Endothelial cell of umbilical vein (primary cell): ENCODE measurements around the gene PTPRT. TPM values are rescaled to one million over a fixed set of nuclear protein-coding genes. Genes with fewer than 3 reads are reported as not detected.

Experiments
- BruUV-seq: library from RNA; stranded (reverse); fragments of 400-500 nt; replicated peaks from 2 replicates; lab custom pipeline; 2021; lab: Mats Ljungman, UMichigan
- CTCF ChIA-PET: fragments of 300-600, 350-600 bp; sonication (Branson Sonifier 250); formaldehyde crosslinking; loops from one replicate; lab custom pipeline; 2021; ENCODE audit warnings: antibody characterized with exemption, inconsistent platforms; lab: Charles Lee
- POLR2A ChIA-PET: fragments of 300-600, 350-600 bp; sonication (Branson Sonifier 250); formaldehyde crosslinking; loops from one replicate; lab custom pipeline; 2021; ENCODE audit warnings: antibody characterized with exemption, inconsistent platforms; lab: Charles Lee
- DNase-seq: peaks from one replicate; pipeline ENCODE4 v3.0.0-alpha.2; 2011; ENCODE audit warnings: low read depth, low spot score
- FAIRE-seq: peaks from 2 replicates; lab custom pipeline; 2011; peaks lifted over from hg19 to GRCh38; lab: Jason Lieb, UNC
- H2AFZ ChIP-seq: 2 replicates; pipeline ENCODE4 v1.6.0; 2012; ENCODE audit warnings: low read depth, low read length, control low read depth, inconsistent platforms
- H3K27ac ChIP-seq: 2 replicates; pipeline ENCODE4 v1.5.1; 2011; ENCODE audit warnings: low read depth, mild to moderate bottlenecking, control low read depth, low read length, moderate library complexity; ENCODE audit not compliant: insufficient read depth
- H3K27me3 ChIP-seq, 2 experiments: 2 replicates each; pipeline versions ENCODE4 v1.6.0 to v1.6.1; 2011; ENCODE audit warnings: low read length in 2 of 2, mixed read lengths in 1 of 2; ENCODE audit not compliant: control insufficient read depth in 2 of 2, insufficient read depth in 2 of 2
- H3K36me3 ChIP-seq, 2 experiments: 2 replicates in 1 of 2; 3 replicates in 1 of 2; pipeline ENCODE4 v1.5.1; 2011; ENCODE audit warnings: low read length in 2 of 2, mild to moderate bottlenecking in 1 of 2, moderate library complexity in 1 of 2; ENCODE audit not compliant: control insufficient read depth in 2 of 2, insufficient read depth in 2 of 2; ENCODE audit errors: extremely low read depth in 1 of 2
- H3K4me1 ChIP-seq: 3 replicates; pipeline ENCODE4 v1.5.1; 2011; ENCODE audit warnings: mild to moderate bottlenecking, low read length; ENCODE audit not compliant: control insufficient read depth, insufficient read depth; ENCODE audit errors: extremely low read depth
- H3K4me2 ChIP-seq: 2 replicates; pipeline ENCODE4 v1.6.1; 2011; ENCODE audit warnings: low read length, control low read depth, mixed read lengths; ENCODE audit not compliant: insufficient read depth
- H3K4me3 ChIP-seq, 3 experiments: fragments of 200-600 bp in 1 of 3; sonication (generic), shearing (Covaris generic) in 1 of 3; replicated peaks in 1 of 3; 2 replicates each; pipeline ENCODE4 v1.5.1; 2011 to 2016; ENCODE audit warnings: control low read depth in 3 of 3, low read length in 3 of 3, mild to moderate bottlenecking in 2 of 3, inconsistent platforms in 1 of 3, low read depth in 1 of 3, moderate library complexity in 1 of 3; ENCODE audit not compliant: insufficient read depth in 1 of 3
- H3K79me2 ChIP-seq: 2 replicates; pipeline ENCODE4 v1.6.0; 2012; ENCODE audit warnings: low read length, inconsistent platforms; ENCODE audit not compliant: control insufficient read depth, insufficient read depth
- H3K9ac ChIP-seq: replicated peaks from 2 replicates; pipeline ENCODE3; 2011; ENCODE audit warnings: low read length, control low read depth; ENCODE audit not compliant: insufficient read depth; ENCODE audit errors: extremely low read depth
- H3K9me1 ChIP-seq: replicated peaks from 3 replicates; pipeline ENCODE4 v1.6.0; 2011; ENCODE audit warnings: mild to moderate bottlenecking, low read length; ENCODE audit not compliant: control insufficient read depth, insufficient read depth; ENCODE audit errors: extremely low read depth
- H3K9me3 ChIP-seq: replicated peaks from 2 replicates; pipeline ENCODE4 v1.5.1; 2012; ENCODE audit warnings: low read length, inconsistent platforms; ENCODE audit not compliant: control insufficient read depth, insufficient read depth
- H4K20me1 ChIP-seq: replicated peaks from 2 replicates; pipeline ENCODE3; 2011; ENCODE audit warnings: mild to moderate bottlenecking, low read length; ENCODE audit not compliant: control insufficient read depth, insufficient read depth; ENCODE audit errors: extremely low read depth
- EZH2 ChIP-seq: IDR thresholded peaks from 2 replicates; pipeline ENCODE4 v1.6.1; 2012; ENCODE audit warnings: borderline replicate concordance, low read depth, mild to moderate bottlenecking, moderate library complexity, low read length, inconsistent platforms; ENCODE audit not compliant: severe bottlenecking
- FOS ChIP-seq: IDR thresholded peaks from 2 replicates; pipeline ENCODE4 v1.6.1; 2011; ENCODE audit warnings: mild to moderate bottlenecking, low read length, moderate library complexity, borderline replicate concordance; ENCODE audit not compliant: insufficient read depth
- GATA2 ChIP-seq: IDR thresholded peaks from 2 replicates; pipeline ENCODE4 v1.7.0; 2011; ENCODE audit warnings: low read depth, mild to moderate bottlenecking, moderate library complexity, mixed read lengths, low read length; ENCODE audit not compliant: insufficient read length, insufficient read depth
- JUN ChIP-seq: IDR thresholded peaks from 2 replicates; pipeline ENCODE4 v1.6.1; 2011; ENCODE audit warnings: borderline replicate concordance, low read depth; ENCODE audit not compliant: insufficient read length, insufficient read depth
- MYC ChIP-seq: IDR thresholded peaks from one replicate; pipeline ENCODE4 v1.6.1; 2011; ENCODE audit warnings: mild to moderate bottlenecking, low read depth, low read length
- POLR2A ChIP-seq: IDR thresholded peaks from 2 replicates; pipeline ENCODE4 v1.6.1; 2012; ENCODE audit warnings: low read depth, mild to moderate bottlenecking, control low read depth, low read length
- POLR2AphosphoS5 ChIP-seq: IDR thresholded peaks from 2 replicates; pipeline ENCODE4 v1.6.1; 2012; ENCODE audit warnings: low read depth, mild to moderate bottlenecking, control low read depth, low read length, moderate library complexity; ENCODE audit not compliant: insufficient read depth
- dilution Hi-C: fragments of 300-500 bp; cut with MboI; formaldehyde crosslinking; loops from one replicate; pipeline ENCODE4 v1.15.0; 2019; ENCODE audit warnings: low sequenced_read_pairs; ENCODE audit not compliant: extremely low pct_ligation_motif_present
- intact Hi-C: fragments of 100-400 bp; cut with micrococcal nuclease; formaldehyde crosslinking; loops from one replicate; pipeline ENCODE4 v1.10.0; 2022
- polyA plus RNA-seq, 4 experiments: library from polyadenylated mRNA; depleted of rRNA in 3 of 4; stranded (reverse) in 3 of 4; unstranded in 1 of 4; fragments of >200 nt; gene quantifications; 2 replicates each; pipeline versions ENCODE4 v1.2.1 to v1.2.3, GENCODE V29; 2011 to 2012; ENCODE audit warnings: missing spikeins in 1 of 4
- total RNA-seq: library from RNA; stranded (reverse); gene quantifications from 2 replicates; pipeline ENCODE4 v1.2.3, GENCODE V29; 2021
- TF ChIP-seq, protein P1 (sequence below), 2 donors: IDR thresholded peaks; 1 replicate in 1 of 2; 2 replicates in 1 of 2; pipeline ENCODE4 v1.5.1; 2011; ENCODE audit warnings: low read length in 2 of 2, mild to moderate bottlenecking in 2 of 2, moderate library complexity in 2 of 2, control low read depth in 1 of 2, inconsistent platforms in 1 of 2, low read depth in 1 of 2; ENCODE audit not compliant: insufficient read depth in 1 of 2; ENCODE audit errors: extremely low read depth in 1 of 2
- TF ChIP-seq, protein P2 (sequence below): IDR thresholded peaks from 2 replicates; pipeline ENCODE4 v1.6.1; 2011; ENCODE audit not compliant: insufficient read depth, insufficient read length

The PTPRT gene
- total and polyA plus RNA-seq, 2 donors (not counting 3 experiments of a cell fraction or from before 2014, with no cell fraction given) = not detected

DNA sequence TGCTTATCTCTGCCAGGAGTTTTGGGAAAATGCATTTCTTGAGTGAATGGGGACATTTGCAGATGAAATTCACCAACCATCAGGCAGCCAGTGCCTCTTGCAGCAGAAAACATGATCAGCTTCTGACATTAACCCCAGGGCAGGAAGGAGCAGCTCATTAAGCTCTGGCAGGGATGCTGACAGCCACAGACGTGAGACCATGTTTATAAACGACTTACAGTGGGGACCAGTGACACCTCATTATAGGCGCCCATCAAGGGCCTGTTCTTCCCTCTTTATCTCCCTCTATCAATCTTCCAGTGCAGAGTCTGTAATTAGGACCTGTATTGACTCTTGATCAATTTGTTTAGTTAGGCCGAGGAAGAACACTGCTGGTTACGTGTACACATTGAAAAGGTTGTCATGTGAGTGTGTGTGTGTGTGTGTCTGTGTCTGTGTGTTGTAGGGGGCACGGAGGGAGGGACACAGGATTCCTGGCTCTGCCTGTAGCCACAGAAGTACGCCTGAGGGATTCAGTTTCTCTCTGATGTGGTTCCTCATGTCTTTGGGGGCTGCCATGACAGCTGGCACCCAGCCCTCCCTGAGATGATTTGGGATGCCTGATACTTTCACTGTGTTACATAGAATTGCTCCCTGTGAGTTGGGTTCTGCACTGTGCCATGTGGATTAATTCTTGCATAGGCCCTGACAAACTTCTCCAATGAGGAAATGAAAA lies 1143.2 kb downstream of the PTPRT start:
- no peak for FAIRE-seq
- H3K4me3 ChIP-seq = no peak overlapping the region
- CTCF ChIA-PET = no interaction called here

DNA sequence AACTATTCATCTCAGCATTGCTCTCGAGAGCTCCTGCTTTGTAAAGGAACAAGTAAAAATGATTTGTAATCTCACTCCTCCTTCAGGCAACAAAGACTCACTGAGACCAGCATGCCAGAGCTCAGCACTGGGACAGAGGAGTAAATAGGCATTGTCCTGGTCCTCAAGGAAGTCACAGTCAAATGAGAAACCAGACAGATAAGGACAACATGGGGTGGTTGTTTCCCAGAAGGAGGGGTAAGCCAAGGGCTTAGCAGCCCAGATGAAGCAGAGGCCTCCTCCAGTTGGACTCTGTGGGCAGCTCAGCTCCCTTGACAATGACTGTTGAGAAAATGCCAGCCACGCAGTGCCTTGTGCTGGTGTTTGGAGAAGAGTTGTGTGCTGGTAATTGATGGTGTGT lies 1145.8 kb downstream of the PTPRT start:
- Histone ChIP-seq H3K27me3 (no peaks in the 10 kb centered on the region), H3K36me3 (no peaks in the 10 kb centered on the region), H2AFZ (no peak overlapping the region), H3K79me2 (no peaks in the 10 kb centered on the region), H4K20me1 (no peaks in the 10 kb centered on the region), H3K9me3 (no peaks in the 10 kb centered on the region), H3K9me1 (no peaks in the 10 kb centered on the region), H3K9ac (no peak overlapping the region), H3K4me2 (no peak overlapping the region), H3K4me3 (no peak overlapping the region), H3K27ac (no peak overlapping the region), H3K4me1 (no peaks in the 10 kb centered on the region)
- no peak for DNase-seq
- POLR2A ChIA-PET = no interaction called here
- FAIRE-seq = no peak
- CTCF ChIA-PET = interaction anchor here (1.3 kb wide), 1 partner anchor 88 kb away, joined by 4 read pairs; no protein-coding TSS in a partner anchor
- intact Hi-C loops (no loop called here), dilution Hi-C loops (no loop called here)
- no TSS peak for BruUV-seq
- TF ChIP-seq, protein P1, sequence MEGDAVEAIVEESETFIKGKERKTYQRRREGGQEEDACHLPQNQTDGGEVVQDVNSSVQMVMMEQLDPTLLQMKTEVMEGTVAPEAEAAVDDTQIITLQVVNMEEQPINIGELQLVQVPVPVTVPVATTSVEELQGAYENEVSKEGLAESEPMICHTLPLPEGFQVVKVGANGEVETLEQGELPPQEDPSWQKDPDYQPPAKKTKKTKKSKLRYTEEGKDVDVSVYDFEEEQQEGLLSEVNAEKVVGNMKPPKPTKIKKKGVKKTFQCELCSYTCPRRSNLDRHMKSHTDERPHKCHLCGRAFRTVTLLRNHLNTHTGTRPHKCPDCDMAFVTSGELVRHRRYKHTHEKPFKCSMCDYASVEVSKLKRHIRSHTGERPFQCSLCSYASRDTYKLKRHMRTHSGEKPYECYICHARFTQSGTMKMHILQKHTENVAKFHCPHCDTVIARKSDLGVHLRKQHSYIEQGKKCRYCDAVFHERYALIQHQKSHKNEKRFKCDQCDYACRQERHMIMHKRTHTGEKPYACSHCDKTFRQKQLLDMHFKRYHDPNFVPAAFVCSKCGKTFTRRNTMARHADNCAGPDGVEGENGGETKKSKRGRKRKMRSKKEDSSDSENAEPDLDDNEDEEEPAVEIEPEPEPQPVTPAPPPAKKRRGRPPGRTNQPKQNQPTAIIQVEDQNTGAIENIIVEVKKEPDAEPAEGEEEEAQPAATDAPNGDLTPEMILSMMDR (IDR thresholded peaks at IDR 0.05; ENCODE audit: extremely low read depth in 1 of 2, insufficient read depth in 1 of 2, low read depth in 1 of 2, low read length in 2 of 2) = no peak
- TF ChIP-seq EZH2 (no peak), POLR2AphosphoS5 (no peak), GATA2 (no peak), MYC (no peak), POLR2A (no peak), JUN (no peak), FOS (no peak)
- TF ChIP-seq, protein P2, sequence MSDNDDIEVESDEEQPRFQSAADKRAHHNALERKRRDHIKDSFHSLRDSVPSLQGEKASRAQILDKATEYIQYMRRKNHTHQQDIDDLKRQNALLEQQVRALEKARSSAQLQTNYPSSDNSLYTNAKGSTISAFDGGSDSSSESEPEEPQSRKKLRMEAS = no peak

More for the DNA sequence above, 1143.2 kb downstream of the PTPRT start:
- Histone ChIP-seq H3K4me1 (no peaks in the 10 kb centered on the region), H3K9me1 (no peaks in the 10 kb centered on the region), H3K9ac (no peak overlapping the region), H3K36me3 (no peaks in the 10 kb centered on the region), H3K27me3 (no peaks in the 10 kb centered on the region), H3K9me3 (no peaks in the 10 kb centered on the region), H3K4me2 (no peak overlapping the region), H2AFZ (no peak overlapping the region), H3K27ac (no peak overlapping the region), H3K79me2 (no peaks in the 10 kb centered on the region), H4K20me1 (no peaks in the 10 kb centered on the region)
- no TSS peak for BruUV-seq
- dilution Hi-C loops = no loop called here
- DNase-seq = no peak
- TF ChIP-seq FOS (no peak), POLR2AphosphoS5 (no peak)
- TF ChIP-seq, protein P1 (IDR thresholded peaks at IDR 0.05; ENCODE audit: extremely low read depth in 1 of 2, insufficient read depth in 1 of 2, low read depth in 1 of 2, low read length in 2 of 2) = no peak
- intact Hi-C loops = no loop called here
- POLR2A ChIA-PET = no interaction called here
